Measurements from ENCODE around the gene ICOSLG.
"Not testable (repeated sequence)": the region's sequence is repeated elsewhere in the genome, so short reads cannot be mapped to it uniquely, and the experiment has no call there.

The ICOSLG gene

DNA sequence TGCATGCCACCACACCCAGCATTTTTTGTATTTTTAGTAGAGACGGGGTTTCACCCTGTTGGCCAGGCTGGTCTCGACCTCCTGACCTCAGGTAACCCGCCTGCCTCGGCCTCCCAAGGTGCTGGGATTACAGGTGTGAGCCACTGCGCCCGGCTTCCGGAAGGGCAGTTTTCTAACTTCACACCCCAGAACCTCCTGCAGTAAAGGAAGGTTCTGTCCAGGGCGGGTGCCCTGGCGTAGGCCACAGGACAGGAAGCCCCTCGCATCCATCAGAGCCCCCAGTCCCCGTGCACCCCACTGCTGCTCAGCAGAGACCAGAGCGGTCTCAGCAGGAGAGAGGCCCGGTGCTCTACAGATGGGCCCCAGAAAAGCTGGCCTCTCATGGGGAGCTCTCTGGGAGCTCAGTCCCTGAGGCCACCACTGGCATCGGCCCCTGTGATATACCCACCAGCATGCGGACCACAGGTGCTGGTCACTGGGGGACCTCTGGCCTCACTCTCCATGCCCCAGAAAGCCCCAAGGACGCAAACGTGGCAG lies 25.1 kb upstream of the ICOSLG start:
- DNase-seq (ENCODE audit: low spot score): no peak

DNA sequence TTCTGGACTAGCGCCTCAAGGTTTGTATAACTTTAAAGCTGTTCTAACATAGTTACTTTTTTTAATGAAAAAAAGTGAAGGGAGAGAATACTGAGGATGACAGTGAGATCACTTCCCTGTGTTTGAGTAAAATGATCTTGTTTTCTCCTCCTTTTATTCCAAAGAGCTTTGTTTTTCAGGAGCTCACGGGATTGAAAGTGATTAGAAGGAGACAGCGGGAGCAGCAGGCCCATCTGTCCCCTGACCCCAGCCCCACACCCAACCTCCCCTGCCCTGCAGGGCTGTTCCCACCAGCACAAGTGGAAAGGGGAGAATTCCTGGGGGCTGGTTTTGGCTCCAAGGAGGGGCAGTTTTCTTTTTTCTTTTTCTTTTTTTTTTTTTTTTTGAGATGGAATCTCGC lies 23.0 kb upstream of the ICOSLG start:
- no peak for DNase-seq (ENCODE audit: low spot score)

DNA sequence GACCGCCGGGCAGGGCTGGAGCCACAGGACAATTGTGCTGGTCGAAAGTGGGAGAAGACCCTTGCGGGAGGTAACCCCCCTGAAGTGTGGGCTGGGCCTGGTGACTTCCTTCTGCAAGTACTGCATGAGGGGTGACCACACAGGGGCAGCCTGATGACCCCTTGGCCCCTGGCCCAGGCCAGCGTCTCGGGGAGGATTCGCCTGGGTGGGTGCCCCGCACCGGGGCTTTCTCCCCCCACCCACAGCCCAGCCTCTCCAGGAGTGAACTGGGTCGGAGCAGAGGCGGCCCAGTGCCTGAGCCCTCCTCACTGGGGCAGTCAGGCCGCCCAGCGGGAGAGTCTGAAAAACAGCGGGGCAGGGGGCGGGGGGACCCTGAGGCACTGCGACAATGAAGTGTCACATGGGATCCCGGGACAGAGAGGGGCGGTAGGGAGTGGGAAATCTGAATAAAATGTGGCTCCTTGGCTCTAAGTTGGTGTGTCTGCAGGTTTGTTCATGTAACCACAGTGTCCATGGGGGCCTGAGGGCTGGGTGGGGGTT lies 22.5 kb upstream of the ICOSLG start:
- no peak for DNase-seq (ENCODE audit: low spot score)

DNA sequence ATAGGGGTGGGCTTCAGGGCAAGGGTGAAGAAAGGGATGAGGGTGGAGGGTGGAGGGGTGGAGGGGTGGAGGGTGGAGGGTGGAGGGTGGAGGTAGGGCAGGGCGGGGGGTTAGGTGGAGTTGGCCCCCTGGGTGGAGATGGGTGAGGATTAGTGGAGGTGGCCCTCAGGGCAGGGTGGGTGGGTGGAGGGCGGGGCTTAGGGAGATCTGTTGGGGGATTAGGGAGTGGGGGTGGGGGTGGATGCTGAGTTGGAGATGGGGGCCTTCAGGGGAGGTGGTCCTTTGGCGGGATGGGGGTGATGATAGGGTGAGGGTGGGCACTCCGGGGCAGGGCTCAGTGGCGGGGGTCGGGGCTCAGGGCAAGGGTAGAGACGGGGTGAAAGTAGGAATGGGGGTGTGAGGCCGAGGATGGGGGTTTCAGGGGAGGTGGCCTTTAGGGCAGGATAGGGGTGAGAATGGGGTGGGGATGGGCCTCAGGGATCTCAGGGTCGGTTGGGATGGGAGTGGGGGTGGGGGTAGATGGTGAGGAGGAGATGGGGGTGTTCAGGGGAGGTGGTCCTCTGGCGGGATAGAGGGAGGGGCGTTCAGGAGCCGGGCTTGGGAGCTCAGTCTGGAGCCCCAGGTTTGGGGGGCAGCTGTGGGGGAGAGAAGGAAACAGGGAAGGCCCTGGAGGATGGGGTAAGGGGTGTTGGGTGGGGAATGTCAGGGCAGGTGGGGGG lies 21.8 kb upstream of the ICOSLG start:
- no peak for DNase-seq (ENCODE audit: low spot score)

DNA sequence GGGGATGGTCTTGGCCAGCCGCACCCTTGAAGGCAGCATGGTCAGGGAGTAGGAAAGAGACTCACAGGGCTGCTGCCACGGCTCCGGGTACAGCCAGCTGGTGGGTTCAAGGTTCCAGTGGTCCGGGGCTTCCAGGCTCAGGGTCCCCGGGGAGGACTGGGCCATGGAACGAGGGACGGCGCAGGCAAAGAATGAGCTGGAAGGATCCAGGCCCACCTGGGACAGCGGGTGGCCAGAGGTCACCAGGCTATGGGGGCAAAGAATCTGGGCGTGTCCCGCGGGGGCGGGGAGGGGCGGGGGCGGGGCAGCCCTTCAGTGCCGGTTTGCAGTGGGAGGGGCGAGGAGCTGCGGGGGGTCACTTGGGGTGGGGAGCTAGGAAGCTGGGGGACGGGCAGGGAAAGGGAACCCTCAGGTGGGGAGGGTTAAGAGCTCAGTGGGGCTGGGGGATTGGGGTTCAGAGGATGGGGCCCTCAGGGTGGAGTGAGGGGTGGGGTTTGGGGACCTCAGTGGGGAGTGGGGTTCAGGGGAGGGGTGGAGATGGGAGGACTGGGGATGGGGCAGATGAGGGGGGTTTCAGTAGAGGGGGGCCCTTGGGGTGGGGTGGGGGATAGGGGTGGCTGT lies 21.0 kb upstream of the ICOSLG start, which contains the start of gene DNMT3L:
Gene DNMT3L (minus strand): TSS at position 223 of the 621 bp plus-strand sequence. CDS start 638 bp downstream, outside the sequence.
- no peak for DNase-seq (ENCODE audit: low spot score)

DNA sequence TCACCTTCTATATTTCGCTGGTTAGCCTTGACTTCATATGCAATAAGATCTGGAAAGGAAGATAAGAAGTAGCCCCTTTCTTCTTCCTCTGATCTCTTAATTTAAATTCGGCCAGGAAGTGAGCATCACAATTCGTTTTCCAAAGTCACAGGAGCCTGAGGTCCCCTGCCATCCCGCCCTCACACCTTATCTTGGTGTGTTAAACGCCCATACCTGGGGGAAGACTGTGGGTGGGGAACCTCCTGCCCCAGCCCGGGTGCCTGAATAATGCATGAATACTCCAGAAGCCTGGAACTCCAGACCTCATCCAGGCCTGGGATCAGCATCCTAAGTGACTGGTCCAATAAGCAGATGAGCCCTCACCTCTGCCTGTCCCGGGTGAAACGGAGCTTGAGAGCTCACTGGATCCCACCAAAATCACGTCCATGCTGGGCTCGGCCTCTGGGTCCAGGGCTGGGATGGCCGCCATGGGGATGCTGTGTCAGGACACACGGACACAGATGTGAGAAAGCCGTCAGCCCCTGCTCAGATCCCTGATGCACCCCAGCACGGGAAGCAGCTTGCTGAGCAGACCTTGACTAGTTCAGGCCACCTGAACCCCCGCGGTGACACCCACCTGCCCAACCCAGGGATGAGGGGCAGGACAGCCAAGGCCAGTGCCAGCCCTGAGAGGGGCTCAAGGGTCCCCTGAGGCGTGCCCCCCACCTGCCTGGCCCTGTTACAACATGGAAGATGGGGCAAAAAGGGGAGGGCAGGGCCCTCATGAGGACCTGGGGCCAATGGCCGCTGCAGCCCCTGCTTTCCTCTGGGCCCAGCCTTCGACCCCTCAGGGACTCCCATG lies 20.3 kb upstream of the ICOSLG start:
- no peak for DNase-seq (ENCODE audit: low spot score)

DNA sequence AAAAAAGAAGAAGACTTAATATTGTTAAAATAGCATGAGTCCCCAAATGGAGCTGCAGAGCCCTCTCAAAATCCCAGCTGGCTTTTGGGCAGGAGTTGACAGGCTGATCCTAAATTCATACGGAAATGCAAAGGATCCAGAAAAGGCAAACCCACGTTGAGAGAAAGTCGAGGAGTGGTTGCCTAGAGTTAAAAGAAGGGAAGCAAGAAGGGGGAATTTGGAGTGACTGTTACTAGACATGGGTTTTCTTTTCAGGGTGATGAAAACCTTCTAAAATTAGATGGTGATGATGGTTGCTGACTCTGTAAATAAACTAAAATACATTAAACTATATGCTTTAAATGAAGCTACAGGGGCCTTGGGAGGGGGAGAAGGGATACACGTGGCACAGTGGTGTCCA lies 19.3 kb upstream of the ICOSLG start:
- no peak for DNase-seq (ENCODE audit: low spot score)

DNA sequence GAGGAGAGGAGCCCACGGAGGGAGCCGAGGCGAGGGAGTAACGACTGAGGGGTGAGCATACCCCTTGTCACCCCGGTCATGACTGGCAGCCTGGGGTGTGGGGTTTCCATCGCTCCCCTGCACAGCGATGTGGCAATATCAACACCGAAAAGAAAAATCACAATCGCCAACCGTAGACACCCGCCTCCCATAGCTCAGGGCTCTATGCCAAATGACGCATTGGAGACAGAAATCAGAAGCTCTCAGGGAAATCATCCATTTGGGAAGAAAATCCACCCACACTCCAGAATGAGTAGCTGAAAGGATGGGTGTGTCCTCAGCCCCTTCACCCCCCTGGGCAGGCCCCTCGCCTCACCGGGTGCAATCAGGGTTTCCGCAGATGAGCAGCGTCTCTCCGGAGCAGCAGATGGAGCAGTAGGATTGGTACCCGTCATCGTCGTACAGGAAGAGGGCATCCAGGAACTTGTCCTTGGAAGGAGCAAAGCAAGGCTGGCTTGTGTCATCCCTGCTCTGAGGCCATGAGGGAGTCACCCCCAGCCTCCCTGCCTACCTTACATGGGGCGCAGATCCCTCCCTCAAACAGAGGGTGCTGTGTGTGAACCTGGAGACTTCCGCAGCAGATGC lies 18.5 kb upstream of the ICOSLG start:
- no peak for DNase-seq (ENCODE audit: low spot score)

DNA sequence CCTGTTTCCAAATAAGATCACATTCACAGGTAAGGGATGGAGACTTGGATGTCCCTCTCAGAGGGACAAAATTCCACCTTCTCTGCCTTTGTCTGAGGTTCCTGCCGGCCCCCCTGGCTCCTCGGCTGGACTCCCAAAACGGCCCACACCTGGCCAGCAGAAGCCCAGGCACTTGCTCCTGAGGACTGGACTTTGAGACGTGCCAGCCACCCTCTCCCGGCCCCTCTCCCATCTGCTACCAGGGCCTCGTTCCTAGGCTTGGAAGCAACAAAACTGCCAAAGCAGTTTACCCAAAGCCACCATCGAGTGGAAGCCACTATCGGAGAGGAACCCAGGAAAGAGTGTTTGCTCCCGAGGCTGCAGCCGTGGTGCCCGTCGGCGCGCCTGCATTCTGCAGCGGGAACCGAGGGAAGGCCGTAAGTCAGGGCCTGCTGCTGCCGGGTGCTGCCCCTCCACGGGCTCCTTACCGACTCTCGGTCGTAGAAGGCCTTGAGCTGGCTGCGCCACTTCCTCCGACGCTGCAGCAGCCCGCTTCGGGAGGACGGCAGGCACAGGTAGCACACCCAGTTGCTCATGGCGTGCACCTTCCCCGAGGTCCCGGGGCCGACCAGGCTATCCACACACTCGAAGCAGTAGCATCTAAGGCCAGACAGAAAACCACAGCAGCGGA lies 17.4 kb upstream of the ICOSLG start:
- DNase-seq (ENCODE audit: low spot score): no peak

DNA sequence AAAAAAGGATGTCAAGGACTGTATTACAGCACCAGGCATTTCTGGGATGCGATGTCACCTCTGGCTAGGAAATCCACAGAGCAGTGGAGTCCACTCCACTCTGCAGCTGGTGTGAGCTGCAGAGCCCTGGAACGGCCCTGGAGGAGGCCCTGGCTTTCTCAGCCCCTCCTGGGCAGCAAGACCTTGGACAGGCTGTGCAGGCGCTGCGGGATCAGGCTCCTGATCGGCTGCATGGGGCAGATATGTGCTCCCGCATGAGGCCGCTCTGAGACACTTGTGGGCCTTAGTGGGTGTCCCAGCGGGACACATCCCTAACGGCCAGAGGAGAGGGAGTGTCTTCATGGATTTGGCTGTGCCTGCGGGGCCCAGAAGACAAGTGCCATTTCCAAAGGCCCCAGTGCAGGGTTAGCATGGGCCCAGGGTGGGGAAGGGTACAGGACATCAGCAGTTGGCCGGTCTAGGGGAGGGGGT lies 14.8 kb upstream of the ICOSLG start:
- no peak for DNase-seq (ENCODE audit: low spot score)

DNA sequence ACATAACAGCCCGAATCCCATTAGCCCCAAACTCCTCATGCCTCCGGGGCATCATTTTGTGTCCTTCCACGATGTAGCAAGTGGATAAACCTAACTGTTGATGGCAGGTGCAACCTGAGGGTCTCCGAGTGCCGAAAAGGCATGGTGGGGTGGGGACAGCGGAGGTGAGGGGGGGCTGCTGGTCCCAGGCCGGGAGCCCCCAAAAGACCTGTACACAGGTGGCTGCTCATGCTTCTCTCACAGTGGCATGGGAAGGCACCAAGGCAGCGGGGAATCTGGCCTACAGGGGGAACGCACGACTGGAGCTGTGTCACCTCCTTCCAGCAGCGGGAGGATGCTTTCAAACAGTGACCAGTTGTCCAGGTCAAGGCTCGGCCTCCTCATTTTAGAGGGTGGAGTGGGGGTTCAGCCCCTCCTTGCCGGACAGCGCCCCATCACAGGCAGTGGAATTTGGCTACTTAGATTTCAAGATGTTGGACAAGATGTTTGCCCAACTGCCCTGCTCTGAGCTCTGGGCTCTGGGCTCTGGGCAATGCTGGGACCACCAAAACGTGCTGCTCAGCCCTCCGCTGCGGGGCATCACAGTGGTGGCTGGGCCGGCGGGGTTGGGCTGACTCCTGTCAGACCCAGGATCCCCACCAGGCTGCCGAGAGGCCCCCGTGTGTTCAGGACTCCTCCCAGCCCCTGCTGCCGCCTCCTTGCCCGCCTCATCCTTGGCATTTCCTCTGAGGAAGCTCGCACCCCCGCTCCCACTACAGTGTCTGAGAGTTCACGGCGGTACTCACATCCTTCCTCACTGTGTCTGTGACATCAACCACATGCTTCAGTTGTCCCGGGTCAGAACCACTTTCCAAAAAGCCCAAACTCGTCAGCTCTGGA lies 13.3 kb upstream of the ICOSLG start:
- no peak for DNase-seq (ENCODE audit: low spot score)

DNA sequence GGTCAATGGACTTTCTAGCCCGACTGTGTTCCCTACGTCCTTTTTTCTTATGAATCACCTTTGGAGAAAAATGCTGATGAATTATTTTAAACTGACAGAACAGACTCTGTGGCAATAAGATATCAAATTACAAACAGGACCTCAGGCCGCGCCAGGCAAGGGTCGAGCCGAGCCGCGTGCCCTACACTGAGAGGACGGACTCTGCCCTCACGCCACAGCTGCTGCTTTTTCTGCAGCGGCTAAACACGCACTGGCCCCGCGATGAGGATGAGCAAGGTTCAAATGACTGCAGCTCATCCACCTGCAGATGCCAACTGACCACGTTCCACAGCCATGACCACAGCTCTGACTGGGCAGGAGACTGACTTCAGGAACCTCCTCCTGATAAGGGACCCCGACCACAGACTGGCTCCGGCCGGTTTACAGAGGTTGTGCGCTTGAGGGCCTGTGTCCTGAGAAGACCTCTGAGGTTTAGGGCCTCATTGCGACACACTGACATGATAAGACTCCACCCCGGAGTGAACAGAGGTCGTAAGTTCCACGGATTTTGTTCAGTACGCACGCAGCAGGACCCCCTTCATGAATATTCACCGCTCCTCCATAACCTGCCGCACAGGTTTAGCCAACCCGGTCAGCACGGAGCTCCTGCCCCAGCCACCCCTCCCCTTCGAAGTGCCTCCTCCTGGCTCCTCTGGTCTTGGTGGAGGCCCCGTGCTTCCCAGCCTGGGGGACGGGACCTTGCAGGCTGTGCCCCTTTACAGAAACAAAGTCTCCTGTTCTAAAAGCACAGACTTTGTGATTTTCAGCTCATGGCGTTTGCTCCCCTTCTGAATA lies 8.7 kb upstream of the ICOSLG start:
- DNase-seq (ENCODE audit: low spot score): not testable (repeated sequence)

DNA sequence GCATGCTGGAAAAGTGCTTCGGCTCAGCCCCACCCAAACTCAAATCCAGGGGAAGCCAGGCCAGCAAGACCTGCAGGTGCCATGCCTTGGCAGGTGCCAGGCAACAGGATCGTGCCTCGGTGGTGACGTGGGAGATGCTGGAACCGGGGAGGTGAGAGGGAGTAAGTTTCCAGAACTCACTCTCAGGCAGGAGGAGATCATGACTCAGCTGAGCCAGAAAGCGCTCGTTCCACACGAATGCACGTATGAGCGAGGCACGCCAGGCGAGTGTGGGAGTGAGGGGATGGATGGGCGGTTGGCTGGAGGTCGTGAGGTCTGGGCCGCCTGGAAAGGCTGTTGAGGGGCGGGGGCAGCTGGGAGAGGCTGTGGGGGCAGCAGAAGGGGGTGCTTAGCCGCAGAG lies 7.2 kb upstream of the ICOSLG start:
- DNase-seq (ENCODE audit: low spot score): not testable (repeated sequence)

DNA sequence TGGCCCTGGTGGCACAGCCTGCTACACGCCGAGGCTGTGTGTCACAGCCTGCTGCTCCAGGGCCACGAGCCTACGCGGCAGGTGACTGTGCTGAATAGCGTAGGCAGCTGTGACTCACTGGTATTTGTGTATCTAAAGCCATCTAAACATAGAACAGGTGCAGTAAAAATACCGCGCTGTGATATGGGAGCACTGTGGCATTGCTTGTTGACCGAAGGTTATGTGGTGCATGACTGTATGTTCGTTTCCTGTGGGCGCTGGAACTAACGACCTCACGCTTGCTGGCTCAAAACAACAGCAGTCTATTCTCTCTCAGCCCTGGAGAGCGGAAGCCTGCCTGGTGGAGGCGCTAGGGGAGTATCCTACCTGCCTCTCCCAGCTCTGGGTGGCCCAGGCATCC lies 3.2 kb upstream of the ICOSLG start:
- not testable (repeated sequence) for DNase-seq (ENCODE audit: low spot score)

DNA sequence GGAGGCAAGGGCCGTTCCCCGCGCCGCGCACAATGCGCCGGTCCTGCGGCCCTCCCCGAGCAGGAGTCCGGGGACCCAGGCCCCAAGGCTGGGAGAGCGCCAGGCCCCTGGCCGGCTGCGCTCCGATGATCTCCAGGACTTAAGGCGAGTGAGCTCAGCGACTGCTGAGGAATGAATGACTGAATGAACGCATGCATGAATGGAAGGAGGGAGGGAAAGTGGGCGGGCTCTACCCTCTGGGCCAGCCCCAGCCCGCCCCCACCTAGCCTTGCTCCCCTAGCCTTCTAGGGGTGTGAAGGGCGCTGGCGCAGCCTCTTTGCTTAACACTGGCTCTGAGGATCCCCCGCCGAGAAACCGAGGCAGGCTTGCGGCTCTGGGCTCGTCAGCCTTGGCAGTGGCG lies 538 bp upstream of the ICOSLG start:
- DNase-seq (ENCODE audit: low spot score): not testable (repeated sequence)

DNA sequence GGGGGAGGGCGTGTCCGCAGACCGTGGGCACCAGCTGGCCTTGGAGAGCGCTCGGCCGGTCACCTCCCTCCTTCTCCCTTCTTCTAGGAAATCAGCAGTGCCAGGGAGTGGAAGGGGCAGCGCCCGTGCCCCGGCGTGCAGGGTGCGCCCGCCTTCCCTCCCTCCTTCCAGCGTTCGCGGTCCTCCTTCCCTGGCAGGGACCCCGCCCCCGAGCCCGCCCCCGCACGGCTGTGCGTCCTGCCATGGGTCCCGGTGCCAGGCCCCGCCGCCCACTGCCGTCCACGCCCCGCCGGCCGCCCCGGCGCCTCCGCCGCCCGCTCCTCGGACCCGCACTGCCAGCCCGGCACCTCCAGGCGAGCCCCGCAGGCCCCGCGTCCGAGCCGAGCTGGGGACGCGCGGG lies 390 bp downstream of the ICOSLG start:
- not testable (repeated sequence) for DNase-seq (ENCODE audit: low spot score)

DNA sequence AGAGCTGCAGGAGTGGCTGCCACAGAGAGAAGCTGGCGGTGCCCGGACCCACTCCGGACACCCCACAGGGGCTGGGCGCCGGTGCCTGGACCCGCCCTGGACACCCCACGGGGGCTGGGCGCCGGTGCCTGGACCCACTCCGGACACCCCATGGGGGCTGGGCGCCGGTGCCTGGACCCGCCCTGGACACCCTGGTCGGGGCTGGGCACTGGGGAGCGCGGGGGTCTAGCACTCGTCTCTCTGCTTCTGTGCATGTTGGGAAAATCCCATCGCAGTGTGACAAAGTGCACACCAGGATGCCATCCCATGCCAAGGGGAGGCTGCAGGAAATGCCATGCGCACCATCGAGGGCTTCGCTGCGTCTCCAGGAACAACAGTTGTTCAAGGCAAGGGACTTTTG lies 11.2 kb downstream of the ICOSLG start:
- not testable (repeated sequence) for DNase-seq (ENCODE audit: low spot score)

DNA sequence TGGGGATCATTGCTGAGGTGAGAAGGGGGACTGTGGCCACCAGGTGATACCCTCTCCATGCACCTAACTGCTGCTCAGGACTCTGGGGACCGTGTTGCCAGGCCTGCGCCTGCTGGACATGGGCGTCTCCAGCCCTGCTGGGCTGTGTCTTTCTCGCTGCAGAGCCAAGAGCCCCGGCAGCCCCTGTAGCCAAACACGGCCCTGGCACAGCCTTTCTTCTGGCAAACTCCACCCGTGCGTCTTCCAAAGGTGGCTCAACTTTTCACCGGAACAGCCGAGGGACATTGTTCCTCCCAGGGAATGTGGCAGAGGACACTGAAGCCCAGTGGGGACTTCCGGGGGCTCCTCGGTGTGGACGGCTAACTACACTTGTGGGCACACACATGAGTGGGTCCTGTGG lies 12.6 kb downstream of the ICOSLG start:
- not testable (repeated sequence) for DNase-seq (ENCODE audit: low spot score)

DNA sequence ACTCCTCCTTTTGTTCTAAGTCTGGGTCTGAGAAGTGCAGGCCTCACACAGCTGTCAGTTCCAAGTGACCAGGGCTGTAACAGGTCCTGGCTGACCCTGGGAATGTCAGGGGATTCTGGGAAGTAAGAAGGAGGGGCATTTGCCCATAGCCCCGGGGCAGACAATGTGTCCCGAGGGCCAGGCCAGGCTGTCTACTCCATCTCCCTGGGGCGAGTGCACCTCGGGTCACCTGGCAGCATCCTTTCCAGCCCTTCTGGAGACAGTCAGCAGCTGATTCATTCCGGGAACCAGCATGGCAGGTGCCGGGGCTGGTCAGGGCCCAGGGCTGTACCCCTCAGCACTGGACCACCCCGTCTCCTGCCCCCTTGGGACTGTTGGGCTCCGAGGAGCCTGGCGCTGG lies 13.1 kb downstream of the ICOSLG start:
- DNase-seq (ENCODE audit: low spot score): not testable (repeated sequence)

All from HuH-7.5 (cell line).